Erythroblast (primary cell): ENCODE data around the gene TRANK1.

Experiments
- GATA1 ChIP-seq: IDR thresholded peaks from 2 replicates; pipeline ENCODE4 v1.6.1; 2011; ENCODE audit warnings: low read depth, mild to moderate bottlenecking, control low read depth, low read length, moderate library complexity
- POLR2A ChIP-seq: IDR thresholded peaks from 2 replicates; pipeline ENCODE4 v1.6.1; 2011; ENCODE audit warnings: mild to moderate bottlenecking, low read length

DNA sequence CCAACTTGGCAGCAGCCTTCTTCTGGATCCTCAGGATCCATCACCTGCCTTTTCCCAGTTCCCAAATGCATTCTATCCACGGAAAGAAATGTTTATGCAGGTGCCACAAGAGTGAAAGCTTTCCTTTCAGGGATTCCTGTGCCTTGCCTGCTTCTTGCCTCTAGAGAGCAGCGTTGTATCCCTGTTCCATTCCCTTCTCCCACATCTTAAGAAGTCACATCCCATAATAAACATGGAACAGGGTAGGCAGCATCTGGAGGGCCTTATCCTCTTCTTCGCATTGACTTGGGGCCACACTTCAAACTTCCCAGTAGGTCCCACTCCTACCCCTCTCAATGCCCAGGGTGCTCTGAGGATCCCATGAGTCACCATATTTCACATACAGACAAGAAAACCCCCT is 107.8 kb downstream of the TRANK1 start:
- TF ChIP-seq POLR2A (no peak), GATA1 (no peak)
